HEK293 (cell line): Measurements from ENCODE around the gene SNX8.

Experiments
- CTCF ChIA-PET: fragments of 350-600 bp; formaldehyde crosslinking; extraction: SDS; loops from one replicate; lab custom pipeline; 2021; ENCODE audit warnings: antibody characterized with exemption; lab: Yijun Ruan, JAX
- POLR2A ChIA-PET: fragments of 300-600 bp; formaldehyde crosslinking; extraction: SDS; loops from one replicate; lab custom pipeline; 2020; ENCODE audit warnings: antibody characterized with exemption, inconsistent platforms; lab: Yijun Ruan, JAX
- H3K27ac ChIP-seq: fragments of 200-500 bp; sonication (Bioruptor generic); 2 replicates; pipeline ENCODE4 v1.5.1; 2014; ENCODE audit warnings: low read depth, low read length, control low read depth, inconsistent platforms; ENCODE audit errors: extremely low read depth
- H3K36me3 ChIP-seq, 2 experiments: fragments of 200-500 bp in 1 of 2; sonication (Bioruptor generic) in 1 of 2; 1 replicate in 1 of 2; 2 replicates in 1 of 2; pipeline ENCODE4 v1.5.1; 2014 to 2017; ENCODE audit warnings: inconsistent platforms in 2 of 2, low read length in 2 of 2; ENCODE audit not compliant: control insufficient read depth in 2 of 2, insufficient read depth in 1 of 2
- H3K4me1 ChIP-seq: fragments of 200-500 bp; sonication (Bioruptor generic); 2 replicates; pipeline ENCODE4 v1.5.1; 2014; ENCODE audit warnings: mild to moderate bottlenecking, low read length, inconsistent platforms; ENCODE audit not compliant: control insufficient read depth, insufficient read depth
- H3K4me3 ChIP-seq: 2 replicates; pipeline ENCODE4 v1.5.1; 2011; ENCODE audit warnings: low read depth, mild to moderate bottlenecking, control low read depth, low read length, moderate library complexity
- H3K9me3 ChIP-seq: fragments of 200-500 bp; sonication (Bioruptor generic); 2 replicates; pipeline ENCODE4 v1.5.1; 2014; ENCODE audit warnings: low read depth, low read length, inconsistent platforms; ENCODE audit not compliant: control insufficient read depth, insufficient read depth
- GLI2 ChIP-seq: fragments of 450-650 bp; formaldehyde crosslinking; IDR thresholded peaks from 2 replicates; pipeline ENCODE4; 2017; ENCODE audit warnings: missing biosample characterization, missing genetic modification characterization, low read depth, borderline replicate concordance
- OSR2 ChIP-seq: fragments of 450-650 bp; formaldehyde crosslinking; IDR thresholded peaks from 2 replicates; pipeline ENCODE4 v1.5.1; 2016; ENCODE audit warnings: missing biosample characterization, missing genetic modification characterization
- SETDB1 ChIP-seq: IDR thresholded peaks from one replicate; pipeline ENCODE4 v1.6.1; 2017; ENCODE audit warnings: mild to moderate bottlenecking, low read length, moderate library complexity, mixed read lengths; ENCODE audit not compliant: insufficient read length
- ZBTB11 ChIP-seq: fragments of 450-650 bp; formaldehyde crosslinking; conservative IDR thresholded peaks from 2 replicates; pipeline ENCODE4 v1.5.1; 2016; ENCODE audit warnings: low read depth, missing biosample characterization, missing genetic modification characterization
- ZBTB48 ChIP-seq: fragments of 450-650 bp; formaldehyde crosslinking; IDR thresholded peaks from 2 replicates; pipeline ENCODE4 v1.5.1; 2016; ENCODE audit warnings: missing biosample characterization, missing genetic modification characterization
- ZFP41 ChIP-seq: fragments of 450-650 bp; formaldehyde crosslinking; IDR thresholded peaks from 2 replicates; pipeline ENCODE4 v1.5.1; 2016; ENCODE audit warnings: missing biosample characterization, missing genetic modification characterization, borderline replicate concordance
- ZNF121 ChIP-seq: fragments of 450-650 bp; formaldehyde crosslinking; IDR thresholded peaks from 2 replicates; pipeline ENCODE4 v1.5.1; 2016; ENCODE audit warnings: missing biosample characterization, missing genetic modification characterization
- ZNF24 ChIP-seq: fragments of 450-650 bp; formaldehyde crosslinking; IDR thresholded peaks from 2 replicates; pipeline ENCODE4 v1.5.1; 2016; ENCODE audit warnings: missing biosample characterization, missing genetic modification characterization
- ZNF266 ChIP-seq: fragments of 450-650 bp; formaldehyde crosslinking; IDR thresholded peaks from 2 replicates; pipeline ENCODE4 v1.5.1; 2016; ENCODE audit warnings: missing biosample characterization, missing genetic modification characterization, low read depth
- ZNF335 ChIP-seq: fragments of 450-650 bp; formaldehyde crosslinking; conservative IDR thresholded peaks from 2 replicates; pipeline ENCODE4 v1.5.1; 2016; ENCODE audit warnings: missing biosample characterization, missing genetic modification characterization
- ZNF354C ChIP-seq: fragments of 450-650 bp; formaldehyde crosslinking; IDR thresholded peaks from 2 replicates; pipeline ENCODE4 v1.5.1; 2016; ENCODE audit warnings: missing biosample characterization, missing genetic modification characterization, low read depth, borderline replicate concordance
- ZNF391 ChIP-seq: fragments of 450-650 bp; formaldehyde crosslinking; IDR thresholded peaks from 2 replicates; pipeline ENCODE4 v1.5.1; 2016; ENCODE audit warnings: low read depth, missing biosample characterization, missing genetic modification characterization, borderline replicate concordance
- ZNF404 ChIP-seq: fragments of 450-650 bp; formaldehyde crosslinking; IDR thresholded peaks from 2 replicates; pipeline ENCODE4 v1.5.1; 2017; ENCODE audit warnings: missing biosample characterization, missing genetic modification characterization
- ZNF423 ChIP-seq: fragments of 450-650 bp; formaldehyde crosslinking; IDR thresholded peaks from 2 replicates; pipeline ENCODE4 v1.5.1; 2016; ENCODE audit warnings: missing biosample characterization, missing genetic modification characterization
- ZNF48 ChIP-seq: fragments of 450-650 bp; formaldehyde crosslinking; IDR thresholded peaks from 2 replicates; pipeline ENCODE4 v1.5.1; 2016; ENCODE audit warnings: missing biosample characterization, missing genetic modification characterization
- ZNF571 ChIP-seq: fragments of 450-650 bp; formaldehyde crosslinking; IDR thresholded peaks from 2 replicates; pipeline ENCODE4 v1.5.0; 2017; ENCODE audit warnings: missing biosample characterization, missing genetic modification characterization
- ZNF701 ChIP-seq: fragments of 450-650 bp; formaldehyde crosslinking; IDR thresholded peaks from 2 replicates; pipeline ENCODE4 v1.5.1; 2016; ENCODE audit warnings: missing biosample characterization, missing genetic modification characterization
- ZNF704 ChIP-seq: fragments of 450-650 bp; formaldehyde crosslinking; IDR thresholded peaks from 2 replicates; pipeline ENCODE4 v1.5.1; 2016; ENCODE audit warnings: missing biosample characterization, missing genetic modification characterization
- ZNF791 ChIP-seq: fragments of 450-650 bp; formaldehyde crosslinking; IDR thresholded peaks from 2 replicates; pipeline ENCODE4 v1.5.1; 2016; ENCODE audit warnings: missing biosample characterization, missing genetic modification characterization
- ZSCAN30 ChIP-seq: fragments of 450-650 bp; IDR thresholded peaks from 2 replicates; pipeline ENCODE4 v1.5.1; 2018; ENCODE audit warnings: missing biosample characterization, mild to moderate bottlenecking, missing genetic modification characterization, moderate library complexity
- TF ChIP-seq, protein P1 (sequence below): fragments of 450-650 bp; formaldehyde crosslinking; IDR thresholded peaks from 2 replicates; pipeline ENCODE4; 2016; ENCODE audit warnings: missing biosample characterization, missing genetic modification characterization

The SNX8 gene

DNA sequence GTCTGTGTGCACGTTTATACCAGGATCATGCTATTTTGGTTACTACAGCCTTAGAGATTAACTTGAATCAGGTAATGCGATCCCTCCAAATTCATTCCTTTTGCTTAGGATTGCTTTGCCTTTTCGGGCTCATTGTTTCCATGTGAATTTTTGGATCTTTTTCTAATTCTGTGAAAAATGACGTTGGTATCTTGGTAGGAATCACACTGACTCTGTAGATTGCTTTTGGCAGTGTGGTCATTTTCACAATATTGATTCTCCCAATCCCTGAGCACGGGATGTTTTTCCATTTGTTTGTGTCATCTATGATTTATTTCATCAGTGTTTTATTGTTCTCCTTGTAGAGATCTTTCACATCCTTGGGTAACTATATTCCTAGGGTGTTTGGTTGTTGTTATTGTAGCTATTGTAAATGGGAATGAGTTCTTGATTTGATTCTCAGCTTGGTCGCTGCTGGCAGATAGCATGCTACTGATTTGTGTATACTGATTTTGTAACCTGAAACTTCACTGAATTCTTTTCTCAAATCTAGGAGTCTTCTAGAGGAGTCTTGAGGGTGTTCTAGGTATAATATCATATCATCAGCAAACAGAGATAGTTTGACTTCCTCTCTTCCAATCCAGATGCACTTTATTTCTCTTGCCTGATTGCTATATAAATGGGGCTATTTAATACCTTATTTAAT lies 18.2 kb downstream of the SNX8 start:
- Histone ChIP-seq H3K4me1 (no peaks in the 10 kb centered on the region), H3K4me3 (no peak overlapping the region), H3K9me3 (no peaks in the 10 kb centered on the region), H3K27ac (no peak overlapping the region), H3K36me3 (no peaks in the 10 kb centered on the region)
- TF ChIP-seq ZNF121 (tag by site-specific recombination) (no peak), OSR2 (tag by site-specific recombination) (0 out of 2 replicates have a peak, but pooled peaks have one; percentile 16), ZNF391 (tag by site-specific recombination) (no peak)
- CTCF ChIA-PET, result no interaction called here
- POLR2A ChIA-PET, result no interaction called here

DNA sequence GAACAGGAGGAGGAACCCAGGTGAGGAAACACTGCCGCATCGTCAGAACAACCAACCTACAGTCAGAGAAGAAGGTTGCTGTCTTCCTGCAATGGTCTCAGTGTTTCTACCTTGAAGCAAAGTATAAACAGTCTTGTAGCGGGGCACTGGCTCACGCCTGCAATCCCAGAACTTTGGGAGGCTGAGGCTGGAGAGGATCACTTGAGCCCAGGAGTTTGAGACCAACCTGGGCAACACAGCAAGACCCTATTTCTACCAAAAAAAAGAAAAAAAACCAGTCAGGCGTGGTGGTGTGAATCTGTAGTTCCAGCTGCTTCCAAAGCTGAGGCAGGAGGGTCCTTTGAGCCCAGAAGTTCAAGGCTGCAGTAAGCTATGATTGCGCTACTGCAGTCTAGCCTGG lies 23.4 kb downstream of the SNX8 start:
- H3K9me3 ChIP-seq, result no peaks in the 10 kb centered on the region
- no peak overlapping the region for H3K4me3 ChIP-seq
- CTCF ChIA-PET, result interaction anchor here (0.6 kb wide), 1 partner anchor 10 kb away, joined by 6 read pairs; no protein-coding TSS in a partner anchor
- POLR2A ChIA-PET, result no interaction called here
- TF ChIP-seq, protein P1, sequence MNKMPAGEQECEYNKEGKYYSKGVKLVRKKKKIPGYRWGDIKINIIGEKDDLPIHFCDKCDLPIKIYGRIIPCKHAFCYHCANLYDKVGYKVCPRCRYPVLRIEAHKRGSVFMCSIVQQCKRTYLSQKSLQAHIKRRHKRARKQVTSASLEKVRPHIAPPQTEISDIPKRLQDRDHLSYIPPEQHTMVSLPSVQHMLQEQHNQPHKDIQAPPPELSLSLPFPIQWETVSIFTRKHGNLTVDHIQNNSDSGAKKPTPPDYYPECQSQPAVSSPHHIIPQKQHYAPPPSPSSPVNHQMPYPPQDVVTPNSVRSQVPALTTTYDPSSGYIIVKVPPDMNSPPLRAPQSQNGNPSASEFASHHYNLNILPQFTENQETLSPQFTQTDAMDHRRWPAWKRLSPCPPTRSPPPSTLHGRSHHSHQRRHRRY (tag by site-specific recombination), result no peak
- TF ChIP-seq ZNF266 (tag by site-specific recombination) (no peak), ZNF391 (tag by site-specific recombination) (no peak), ZNF354C (tag by site-specific recombination) (no peak), ZNF404 (tag by site-specific recombination) (no peak), ZNF571 (tag by site-specific recombination) (no peak), GLI2 (tag by site-specific recombination) (no peak), ZNF704 (no peak), ZSCAN30 (tag by site-specific recombination) (no peak), ZNF335 (tag by site-specific recombination) (no peak), ZBTB11 (tag by site-specific recombination) (no peak), SETDB1 (no peak), ZNF791 (no peak), ZNF701 (tag by site-specific recombination) (no peak), ZNF423 (tag by site-specific recombination) (no peak), ZNF24 (tag by site-specific recombination) (no peak), ZNF48 (tag by site-specific recombination) (no peak), ZFP41 (tag by site-specific recombination) (no peak), ZBTB48 (tag by site-specific recombination) (no peak)
- H3K27ac ChIP-seq, result no peak overlapping the region
- no peaks in the 10 kb centered on the region for H3K36me3 ChIP-seq
- H3K4me1 ChIP-seq, result no peaks in the 10 kb centered on the region
